Liver (tissue), 9 donors: Measurements from ENCODE around the gene ITGB6. TPM values are rescaled to one million over a fixed set of nuclear protein-coding genes. Genes with fewer than 3 reads are reported as not detected.

Experiments
- DNase-seq: peaks from one replicate; pipeline ENCODE4 v3.0.0-alpha.2; 2017; ENCODE audit warnings: low spot score
- H3K27ac ChIP-seq, 2 donors: one replicate each; pipeline ENCODE4 v1.7.0; 2013; ENCODE audit warnings: inconsistent platforms in 2 of 2, low read length in 2 of 2, control low read depth in 1 of 2, low read depth in 1 of 2, mild to moderate bottlenecking in 1 of 2
- H3K27me3 ChIP-seq, 4 donors: one replicate each; pipeline versions ENCODE4 v1.6.1 to v1.7.0; 2013; ENCODE audit warnings: low read length in 3 of 4, inconsistent platforms in 1 of 4, mild to moderate bottlenecking in 1 of 4, moderate library complexity in 1 of 4; ENCODE audit not compliant: control insufficient read depth in 4 of 4, insufficient read depth in 4 of 4
- H3K36me3 ChIP-seq, 4 donors: one replicate each; pipeline versions ENCODE4 v1.6.1 to v1.7.0; 2013; ENCODE audit warnings: low read length in 3 of 4, mild to moderate bottlenecking in 3 of 4, low read depth in 1 of 4, moderate library complexity in 1 of 4; ENCODE audit not compliant: control insufficient read depth in 4 of 4, insufficient read depth in 3 of 4
- H3K4me1 ChIP-seq, 4 donors: one replicate each; pipeline versions ENCODE4 v1.6.1 to v1.7.0; 2013; ENCODE audit warnings: low read length in 3 of 4, mild to moderate bottlenecking in 3 of 4, moderate library complexity in 1 of 4; ENCODE audit not compliant: control insufficient read depth in 4 of 4, insufficient read depth in 4 of 4
- H3K4me3 ChIP-seq, 3 donors: one replicate each; pipeline versions ENCODE4 v1.6.1 to v1.7.0; 2013; ENCODE audit warnings: low read length in 3 of 3, control low read depth in 1 of 3, low read depth in 1 of 3, mild to moderate bottlenecking in 1 of 3
- H3K9ac ChIP-seq, 2 donors: one replicate each; pipeline ENCODE4 v1.7.0; 2013; ENCODE audit warnings: low read length in 2 of 2, mild to moderate bottlenecking in 2 of 2, moderate library complexity in 2 of 2, control low read depth in 1 of 2, low read depth in 1 of 2
- H3K9me3 ChIP-seq, 4 donors: one replicate each; pipeline versions ENCODE4 v1.6.1 to v1.7.0; 2013; ENCODE audit warnings: low read length in 3 of 4; ENCODE audit not compliant: control insufficient read depth in 4 of 4
- ATF3 ChIP-seq: IDR thresholded peaks from 2 replicates; pipeline ENCODE4 v1.6.1; 2016; ENCODE audit warnings: antibody characterized with exemption
- CTCF ChIP-seq: fragments of 150-350 bp; IDR thresholded peaks from 2 replicates; pipeline ENCODE4 v1.5.1; 2017; ENCODE audit warnings: improper control_type of control experiment, low read depth, low read length; ENCODE audit not compliant: missing input control
- EGR1 ChIP-seq, 2 donors: IDR thresholded peaks; 2 replicates each; pipeline ENCODE4 v1.6.1; 2016 to 2018; ENCODE audit warnings: antibody characterized with exemption in 2 of 2, low read depth in 2 of 2
- FOXA1 ChIP-seq: IDR thresholded peaks from 2 replicates; pipeline ENCODE4 v1.6.1; 2016; ENCODE audit warnings: antibody characterized with exemption
- FOXA2 ChIP-seq: IDR thresholded peaks from 2 replicates; pipeline ENCODE4 v1.6.1; 2016; ENCODE audit warnings: antibody characterized with exemption
- HNF4A ChIP-seq, 2 donors: conservative IDR thresholded peaks; 2 replicates each; pipeline ENCODE4 v1.6.1; 2016; ENCODE audit warnings: antibody characterized with exemption in 2 of 2, mild to moderate bottlenecking in 2 of 2
- JUND ChIP-seq, 2 donors: IDR thresholded peaks; 2 replicates each; pipeline ENCODE4 v1.6.1; 2016; ENCODE audit warnings: antibody characterized with exemption in 2 of 2
- MAX ChIP-seq: IDR thresholded peaks from 2 replicates; pipeline ENCODE4 v1.6.1; 2016; ENCODE audit warnings: antibody characterized with exemption
- NR2F2 ChIP-seq: IDR thresholded peaks from 2 replicates; pipeline ENCODE4 v1.6.1; 2016; ENCODE audit warnings: antibody characterized with exemption
- RAD21 ChIP-seq, 2 donors: IDR thresholded peaks; 2 replicates each; pipeline ENCODE4 v1.6.1; 2016; ENCODE audit warnings: antibody characterized with exemption in 2 of 2, mild to moderate bottlenecking in 2 of 2
- RXRA ChIP-seq, 2 donors: IDR thresholded peaks; 2 replicates each; pipeline ENCODE4 v1.6.1; 2017 to 2018; ENCODE audit warnings: antibody characterized with exemption in 2 of 2, mild to moderate bottlenecking in 1 of 2
- YY1 ChIP-seq: IDR thresholded peaks from 2 replicates; pipeline ENCODE4 v1.6.1; 2016; ENCODE audit warnings: antibody characterized with exemption, mild to moderate bottlenecking
- ZBTB33 ChIP-seq: IDR thresholded peaks from 2 replicates; pipeline ENCODE4 v1.6.1; 2016; ENCODE audit warnings: antibody characterized with exemption
- WGBS: extraction: QIAGEN DNeasy Blood & Tissue Kit; methylation state at CpG from one replicate; pipeline ENCODE4 v1.1.7; 2013; 5-methylcytosine and 5-hydroxymethylcytosine counted together
- polyA plus RNA-seq, 2 donors: library from polyadenylated mRNA; stranded (reverse) in 1 of 2; unstranded in 1 of 2; fragments of 200-250 nt in 1 of 2; fragments of >200 nt in 1 of 2; fragmentation: Nextera tagmentation in 1 of 2; extraction: Ambion mirVana in 1 of 2; gene quantifications; one replicate each; pipeline versions ENCODE4 v1.2.1 to v1.2.3, GENCODE V29; 2013 to 2015
- total RNA-seq, 2 donors: library from RNA; depleted of rRNA; stranded (reverse); fragments of >200 nt; gene quantifications; one replicate each; pipeline ENCODE4 v1.2.3, GENCODE V29; 2014
- donor health status: healthy.
- donor health status: healthy.
- donor health status: healthy.
- donor health status: healthy.
- donor health status: healthy.

The ITGB6 gene
- total and polyA plus RNA-seq, 4 donors: 0.03 to 0.10 (median 0.08) TPM; not detected in 1

GRCh38 chr2:160114020-160114419, 86.1 kb downstream of the ITGB6 start (continued):
- TF ChIP-seq RAD21 (IDR thresholded peaks at IDR 0.05): no peak
- no peak for TF ChIP-seq FOXA1
- no peak for TF ChIP-seq ZBTB33
- no peak for TF ChIP-seq YY1

- WGBS: 80% methylated on average over 8 of the region's 8 CpGs
- Histone ChIP-seq H3K9ac (no peak overlapping the region), H3K4me3 (no peak overlapping the region), H3K4me1 (no peaks in the 10 kb centered on the region), H3K27ac (no peak overlapping the region), H3K36me3 (no peaks in the 10 kb centered on the region), H3K27me3 (peaks cover 0 to 4% (median 0%) of the 10 kb centered on the region in 4 donors), H3K9me3 (no peaks in the 10 kb centered on the region)
- TF ChIP-seq HNF4A (conservative IDR thresholded peaks at IDR 0.05): no peak
- no peak for TF ChIP-seq NR2F2
- TF ChIP-seq ATF3: no peak
- TF ChIP-seq RAD21 (IDR thresholded peaks at IDR 0.05): no peak
- no peak for DNase-seq
These were observed 87.9 kb downstream of the ITGB6 start for GRCh38 chr2:160111951-160112798.

- no peak for TF ChIP-seq EGR1 (IDR thresholded peaks at IDR 0.05; ENCODE audit: low read depth in 2 of 2)
- TF ChIP-seq ATF3: no peak
- no peak for TF ChIP-seq MAX
- TF ChIP-seq CTCF: no peak
- TF ChIP-seq HNF4A (conservative IDR thresholded peaks at IDR 0.05): no peak
- TF ChIP-seq YY1: no peak
- TF ChIP-seq FOXA2: no peak
- no peak for TF ChIP-seq RXRA (IDR thresholded peaks at IDR 0.05)
- TF ChIP-seq JUND (IDR thresholded peaks at IDR 0.05): no peak
- TF ChIP-seq RAD21 (IDR thresholded peaks at IDR 0.05): no peak
- Histone ChIP-seq H3K9me3 (no peaks in the 10 kb centered on the region), H3K4me1 (no peaks in the 10 kb centered on the region), H3K27me3 (peaks cover 0 to 4% (median 0%) of the 10 kb centered on the region in 4 donors), H3K27ac (no peak overlapping the region), H3K4me3 (no peak overlapping the region), H3K36me3 (no peaks in the 10 kb centered on the region), H3K9ac (no peak overlapping the region)
- DNase-seq: no peak
- WGBS: 82% methylated on average over 7 of the region's 7 CpGs
These were observed 89.3 kb downstream of the ITGB6 start for GRCh38 chr2:160110674-160111239.
